OCI-LY1 (cell line): ENCODE data around the gene FRMD4A.

Experiments
- H2AFZ ChIP-seq: fragments of 200-600 bp; sonication (generic), shearing (Covaris generic); 2 replicates; pipeline ENCODE4 v1.6.0; 2014; ENCODE audit warnings: antibody characterized with exemption, mild to moderate bottlenecking, low read length
- H3F3A ChIP-seq: fragments of 200-600 bp; sonication (generic), shearing (Covaris generic); 2 replicates; pipeline ENCODE4 v1.6.0; 2014; ENCODE audit warnings: mild to moderate bottlenecking, antibody characterized with exemption, low read length, moderate library complexity; ENCODE audit not compliant: insufficient read depth
- H3K27ac ChIP-seq: fragments of 200-600 bp; sonication (generic); 2 replicates; pipeline ENCODE4 v1.5.1; 2014; ENCODE audit warnings: low read length, mixed run types, mild to moderate bottlenecking, low read depth; ENCODE audit not compliant: poor library complexity, severe bottlenecking
- H3K27me3 ChIP-seq: fragments of 200-600 bp; sonication (generic); 2 replicates; pipeline ENCODE4 v1.6.0; 2014; ENCODE audit warnings: antibody characterized with exemption, mild to moderate bottlenecking, low read length, moderate library complexity; ENCODE audit not compliant: insufficient read depth
- H3K36me3 ChIP-seq: fragments of 200-600 bp; sonication (generic); 2 replicates; pipeline ENCODE4 v1.6.1; 2014; ENCODE audit warnings: mild to moderate bottlenecking, antibody characterized with exemption, low read length, moderate library complexity, mixed read lengths; ENCODE audit not compliant: insufficient read depth
- H3K4me1 ChIP-seq: fragments of 200-600 bp; sonication (generic); 2 replicates; pipeline ENCODE4 v1.5.1; 2014; ENCODE audit warnings: mild to moderate bottlenecking, low read length, moderate library complexity; ENCODE audit not compliant: insufficient read depth, severe bottlenecking
- H3K4me2 ChIP-seq: fragments of 200-600 bp; sonication (generic), shearing (Covaris generic); 2 replicates; pipeline ENCODE4 v1.6.1; 2014; ENCODE audit warnings: low read length
- H3K4me3 ChIP-seq: fragments of 200-600 bp; sonication (generic); 2 replicates; pipeline ENCODE4 v1.5.1; 2014; ENCODE audit warnings: low read length, low read depth, mild to moderate bottlenecking, mixed read lengths; ENCODE audit not compliant: poor library complexity, severe bottlenecking
- H3K79me2 ChIP-seq: fragments of 200-600 bp; shearing (Covaris generic); 2 replicates; pipeline ENCODE4 v1.6.1; 2016; ENCODE audit warnings: mixed run types, low read length, mixed read lengths; ENCODE audit not compliant: insufficient read depth
- H3K9ac ChIP-seq: fragments of 200-600 bp; sonication (generic), shearing (Covaris generic); 2 replicates; pipeline ENCODE4 v1.6.1; 2014; ENCODE audit warnings: mild to moderate bottlenecking, low read length, mixed read lengths
- H3K9me2 ChIP-seq: fragments of 200-600 bp; sonication (generic), shearing (Covaris generic); 2 replicates; pipeline ENCODE4 v1.6.1; 2014; ENCODE audit warnings: low read depth, mild to moderate bottlenecking, low read length, mixed read lengths
- H3K9me3 ChIP-seq: fragments of 200-600 bp; shearing (Covaris generic); 2 replicates; pipeline ENCODE4 v1.6.1; 2014; ENCODE audit warnings: low read length, mixed read lengths
- H4K20me1 ChIP-seq: fragments of 200-600 bp; sonication (generic), shearing (Covaris generic); 2 replicates; pipeline ENCODE4 v1.6.0; 2016; ENCODE audit warnings: mild to moderate bottlenecking, low read length; ENCODE audit not compliant: insufficient read depth
- CTCF ChIP-seq: fragments of 200-600 bp; sonication (generic), shearing (Covaris generic); IDR thresholded peaks from 2 replicates; pipeline ENCODE4 v1.5.1; 2017; ENCODE audit warnings: mild to moderate bottlenecking, antibody characterized with exemption, low read length, moderate library complexity, mixed read lengths
- EZH2 ChIP-seq: fragments of 200-600 bp; sonication (generic), shearing (Covaris generic); IDR thresholded peaks from 2 replicates; pipeline ENCODE4 v1.8.0; 2017; ENCODE audit warnings: borderline replicate concordance, mixed run types, mild to moderate bottlenecking, antibody characterized with exemption, low read length, moderate library complexity, mixed read lengths

The FRMD4A gene

GRCh38 chr10:13801156-13801906 is 529.4 kb downstream of the FRMD4A start:
- no peak overlapping the region for H3K9ac ChIP-seq
- H3F3A ChIP-seq = no peaks in the 10 kb centered on the region
- no peaks in the 10 kb centered on the region for H3K9me2 ChIP-seq
- H3K9me3 ChIP-seq = no peaks in the 10 kb centered on the region
- no peaks in the 10 kb centered on the region for H3K4me1 ChIP-seq
- no peaks in the 10 kb centered on the region for H4K20me1 ChIP-seq
- no peak overlapping the region for H3K4me3 ChIP-seq
- no peak overlapping the region for H3K27ac ChIP-seq
- H2AFZ ChIP-seq = no peak overlapping the region
- no peaks in the 10 kb centered on the region for H3K36me3 ChIP-seq
- TF ChIP-seq CTCF (no peak), EZH2 (no peak)
- H3K27me3 ChIP-seq = no peaks in the 10 kb centered on the region
- H3K4me2 ChIP-seq = no peak overlapping the region
- H3K79me2 ChIP-seq = no peaks in the 10 kb centered on the region

GRCh38 chr10:13797164-13797563 is 533.6 kb downstream of the FRMD4A start:
- H3K9me2 ChIP-seq = no peaks in the 10 kb centered on the region
- TF ChIP-seq EZH2 (no peak), CTCF (no peak)
- H2AFZ ChIP-seq = no peak overlapping the region
- H3K9ac ChIP-seq = no peak overlapping the region
- no peaks in the 10 kb centered on the region for H3K27me3 ChIP-seq
- H3K36me3 ChIP-seq = no peaks in the 10 kb centered on the region
- H3K4me3 ChIP-seq = no peak overlapping the region
- no peaks in the 10 kb centered on the region for H3F3A ChIP-seq
- no peak overlapping the region for H3K27ac ChIP-seq
- H3K9me3 ChIP-seq = no peaks in the 10 kb centered on the region
- no peaks in the 10 kb centered on the region for H3K4me1 ChIP-seq
- H4K20me1 ChIP-seq = no peaks in the 10 kb centered on the region
- no peaks in the 10 kb centered on the region for H3K79me2 ChIP-seq
- H3K4me2 ChIP-seq = no peak overlapping the region

GRCh38 chr10:13795653-13796555 is 534.8 kb downstream of the FRMD4A start:
- H4K20me1 ChIP-seq = no peaks in the 10 kb centered on the region
- no peaks in the 10 kb centered on the region for H3K4me1 ChIP-seq
- no peak overlapping the region for H3K4me2 ChIP-seq
- no peaks in the 10 kb centered on the region for H3K9me3 ChIP-seq
- H3K9me2 ChIP-seq = no peaks in the 10 kb centered on the region
- no peaks in the 10 kb centered on the region for H3F3A ChIP-seq
- no peaks in the 10 kb centered on the region for H3K36me3 ChIP-seq
- TF ChIP-seq EZH2 (no peak), CTCF (no peak)
- H3K9ac ChIP-seq = no peak overlapping the region
- no peaks in the 10 kb centered on the region for H3K79me2 ChIP-seq
- no peak overlapping the region for H3K4me3 ChIP-seq
- no peak overlapping the region for H3K27ac ChIP-seq
- no peak overlapping the region for H2AFZ ChIP-seq
- H3K27me3 ChIP-seq = no peaks in the 10 kb centered on the region
